GM23338 (cell line): ENCODE data around the gene TLR5. TPM values are rescaled to one million over a fixed set of nuclear protein-coding genes. Genes with fewer than 3 reads are reported as not detected.

Source experiments
- ATAC-seq: fragments of 200-7000 bp; cut with Tn5 transposase; 3 replicates; pipeline ENCODE4 v1.9.1; 2020
- DNase-seq: peaks from one replicate; pipeline ENCODE4 v3.0.0-alpha.2; 2015; ENCODE audit warnings: low spot score
- H2AFZ ChIP-seq: fragments of 200-600 bp; sonication (generic); 2 replicates; pipeline ENCODE4 v1.8.0; 2016; ENCODE audit warnings: antibody characterized with exemption, mild to moderate bottlenecking, moderate library complexity
- H3F3A ChIP-seq: fragments of 200-600 bp; sonication (generic); replicated peaks from 2 replicates; pipeline ENCODE4 v1.8.0; 2017; ENCODE audit warnings: antibody characterized with exemption, mixed run types, low read depth
- H3K27ac ChIP-seq: fragments of 200-600 bp; sonication (generic); 2 replicates; pipeline ENCODE4 v1.6.1; 2016; ENCODE audit warnings: low read depth
- H3K27me3 ChIP-seq: fragments of 200-600 bp; sonication (generic); 2 replicates; pipeline ENCODE4 v1.8.0; 2016; ENCODE audit warnings: mild to moderate bottlenecking, mixed run types, moderate library complexity; ENCODE audit not compliant: insufficient read depth
- H3K36me3 ChIP-seq: fragments of 200-600 bp; sonication (generic); 2 replicates; pipeline ENCODE4 v1.8.0; 2016; ENCODE audit warnings: mild to moderate bottlenecking; ENCODE audit not compliant: insufficient read depth
- H3K4me1 ChIP-seq: fragments of 200-600 bp; sonication (generic); 2 replicates; pipeline ENCODE4 v1.8.0; 2016; ENCODE audit warnings: mild to moderate bottlenecking, moderate library complexity; ENCODE audit not compliant: insufficient read depth
- H3K4me2 ChIP-seq: fragments of 200-600 bp; sonication (generic); 2 replicates; pipeline ENCODE4 v1.7.1; 2017; ENCODE audit warnings: mixed run types
- H3K4me3 ChIP-seq: fragments of 200-600 bp; sonication (generic); 2 replicates; pipeline ENCODE4 v1.6.1; 2016; ENCODE audit warnings: mixed run types
- H3K79me2 ChIP-seq: fragments of 200-600 bp; sonication (generic); replicated peaks from 2 replicates; pipeline ENCODE4 v1.8.0; 2017; ENCODE audit warnings: mild to moderate bottlenecking; ENCODE audit not compliant: insufficient read depth
- H3K9me2 ChIP-seq: fragments of 200-600 bp; sonication (generic); 2 replicates; pipeline ENCODE4 v1.8.0; 2017; ENCODE audit not compliant: insufficient read depth
- H4K20me1 ChIP-seq: fragments of 200-600 bp; sonication (generic); replicated peaks from 2 replicates; pipeline ENCODE4 v1.8.0; 2017; ENCODE audit warnings: mild to moderate bottlenecking; ENCODE audit not compliant: insufficient read depth
- H3K27ac Mint-ChIP-seq: 2 replicates; pipeline ENCODE4 v1.8.0; 2020; ENCODE audit warnings: inconsistent platforms, mild to moderate bottlenecking, moderate library complexity, mixed read lengths
- H3K27me3 Mint-ChIP-seq: 3 replicates; pipeline ENCODE4 v1.8.0; 2022; ENCODE audit warnings: low read depth, mild to moderate bottlenecking, moderate library complexity, mixed read lengths, inconsistent platforms; ENCODE audit not compliant: insufficient read depth, poor library complexity
- H3K36me3 Mint-ChIP-seq: 3 replicates; pipeline ENCODE4 v1.8.0; 2021; ENCODE audit warnings: low read depth, mild to moderate bottlenecking, inconsistent platforms, moderate library complexity, mixed read lengths
- H3K4me1 Mint-ChIP-seq: 3 replicates; pipeline ENCODE4 v1.8.0; 2020; ENCODE audit warnings: mild to moderate bottlenecking, inconsistent platforms, mixed read lengths
- H3K4me3 Mint-ChIP-seq: 3 replicates; pipeline ENCODE4 v1.8.0; 2021; ENCODE audit warnings: moderate library complexity, mild to moderate bottlenecking, inconsistent platforms, mixed read lengths
- H3K9me3 Mint-ChIP-seq: 3 replicates; pipeline ENCODE4 v1.8.0; 2020; ENCODE audit warnings: moderate library complexity, mild to moderate bottlenecking, inconsistent platforms, mixed read lengths
- CREB1 ChIP-seq: fragments of 250-450 bp; sonication (Bioruptor Pico); IDR thresholded peaks from 2 replicates; pipeline ENCODE4 v1.5.0; 2020; ENCODE audit warnings: low read depth, mild to moderate bottlenecking, moderate library complexity
- EZH2 ChIP-seq: fragments of 200-600 bp; sonication (generic); IDR thresholded peaks from one replicate; pipeline ENCODE4 v1.8.0; 2017; ENCODE audit warnings: antibody characterized with exemption, mild to moderate bottlenecking, low read depth; ENCODE audit not compliant: unreplicated experiment
- REST ChIP-seq: IDR thresholded peaks from one replicate; pipeline ENCODE4 v1.6.1; 2018; ENCODE audit warnings: antibody characterized with exemption; ENCODE audit not compliant: unreplicated experiment
- STAT1 ChIP-seq: IDR thresholded peaks from one replicate; pipeline ENCODE4 v1.6.1; 2016; ENCODE audit warnings: antibody characterized with exemption; ENCODE audit not compliant: unreplicated experiment
- polyA plus RNA-seq: library from polyadenylated mRNA; unstranded; fragments of >200 nt; fragmentation: Nextera tagmentation; extraction: Ambion mirVana; gene quantifications from 2 replicates; pipeline ENCODE4 v1.2.1, GENCODE V29; 2016
- total RNA-seq: library from RNA; depleted of rRNA; stranded (reverse); fragments of >200 nt; shearing (Covaris generic); gene quantifications from 2 replicates; pipeline ENCODE4 v1.2.3, GENCODE V29; 2014
- TF ChIP-seq, protein P1 (sequence below), 2 experiments: fragments of 200-600 bp in 1 of 2; sonication (generic) in 1 of 2; conservative IDR thresholded peaks; 2 replicates each; pipeline versions ENCODE4 v1.5.1 to v1.6.1; 2016 to 2017; ENCODE audit warnings: antibody characterized with exemption in 2 of 2, low read depth in 2 of 2, mild to moderate bottlenecking in 2 of 2, moderate library complexity in 1 of 2

Gene TLR5
- total and polyA plus RNA-seq, 2 experiments from 2014 or later = 0.10 to 0.39 TPM

DNA sequence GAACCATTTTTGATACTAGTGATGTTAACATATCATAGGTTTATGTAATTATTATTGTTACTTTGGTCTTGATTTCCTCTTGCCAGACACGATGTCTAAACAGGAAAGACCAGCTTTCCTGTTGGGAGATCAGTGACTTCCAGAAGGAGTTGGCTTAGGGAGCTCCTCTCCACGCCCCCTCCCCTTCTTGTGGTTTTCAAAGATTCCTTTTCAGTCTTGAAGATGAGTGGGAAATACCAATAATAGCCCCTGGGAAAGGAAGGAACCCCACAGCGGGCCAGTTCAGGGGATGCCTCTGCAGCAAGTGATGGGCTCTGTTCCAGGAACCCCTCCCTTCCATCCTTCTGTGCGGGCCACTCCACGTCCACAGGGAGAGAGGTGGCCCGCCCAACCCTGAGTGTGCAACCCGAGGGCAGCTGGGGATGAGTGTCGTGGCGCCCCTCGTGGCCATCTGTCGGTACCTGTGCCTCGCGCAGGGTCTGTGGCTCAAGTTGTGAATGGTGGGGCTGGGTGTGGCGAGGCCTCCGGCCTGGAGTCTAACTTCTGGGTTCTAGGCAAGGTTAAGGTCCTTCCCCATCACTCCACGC lies 65.7 kb downstream of the TLR5 start:
- Mint-ChIP-seq H3K27me3 (peaks cover 19% of the 10 kb centered on the region), H3K36me3 (no peaks in the 10 kb centered on the region), H3K4me3 (no peak overlapping the region), H3K4me1 (peaks cover 46% of the 10 kb centered on the region), H3K27ac (no peak overlapping the region), H3K9me3 (no peaks in the 10 kb centered on the region)
- no peaks in the 10 kb centered on the region for H3K27me3 ChIP-seq
- ATAC-seq = peak; percentile 19
- H3K4me2 ChIP-seq = no peak overlapping the region
- H3K4me3 ChIP-seq = no peak overlapping the region
- TF ChIP-seq, protein P1, sequence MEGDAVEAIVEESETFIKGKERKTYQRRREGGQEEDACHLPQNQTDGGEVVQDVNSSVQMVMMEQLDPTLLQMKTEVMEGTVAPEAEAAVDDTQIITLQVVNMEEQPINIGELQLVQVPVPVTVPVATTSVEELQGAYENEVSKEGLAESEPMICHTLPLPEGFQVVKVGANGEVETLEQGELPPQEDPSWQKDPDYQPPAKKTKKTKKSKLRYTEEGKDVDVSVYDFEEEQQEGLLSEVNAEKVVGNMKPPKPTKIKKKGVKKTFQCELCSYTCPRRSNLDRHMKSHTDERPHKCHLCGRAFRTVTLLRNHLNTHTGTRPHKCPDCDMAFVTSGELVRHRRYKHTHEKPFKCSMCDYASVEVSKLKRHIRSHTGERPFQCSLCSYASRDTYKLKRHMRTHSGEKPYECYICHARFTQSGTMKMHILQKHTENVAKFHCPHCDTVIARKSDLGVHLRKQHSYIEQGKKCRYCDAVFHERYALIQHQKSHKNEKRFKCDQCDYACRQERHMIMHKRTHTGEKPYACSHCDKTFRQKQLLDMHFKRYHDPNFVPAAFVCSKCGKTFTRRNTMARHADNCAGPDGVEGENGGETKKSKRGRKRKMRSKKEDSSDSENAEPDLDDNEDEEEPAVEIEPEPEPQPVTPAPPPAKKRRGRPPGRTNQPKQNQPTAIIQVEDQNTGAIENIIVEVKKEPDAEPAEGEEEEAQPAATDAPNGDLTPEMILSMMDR (conservative IDR thresholded peaks at IDR 0.05; ENCODE audit: low read depth in 2 of 2) = peak; percentile 46 to 68
- TF ChIP-seq STAT1 = no peak
- no peak overlapping the region for H3K27ac ChIP-seq
- peaks cover 25% of the 10 kb centered on the region for H3K4me1 ChIP-seq
- no peaks in the 10 kb centered on the region for H4K20me1 ChIP-seq
- DNase-seq = peak; percentile 60
- H2AFZ ChIP-seq = no peak overlapping the region
- H3K9me2 ChIP-seq = no peaks in the 10 kb centered on the region
- no peaks in the 10 kb centered on the region for H3K79me2 ChIP-seq
- H3F3A ChIP-seq = no peaks in the 10 kb centered on the region
- no peaks in the 10 kb centered on the region for H3K36me3 ChIP-seq

GRCh38 chr1:223076362-223076761 lies 66.7 kb downstream of the TLR5 start:
- Mint-ChIP-seq H3K4me3 (no peak overlapping the region), H3K27ac (no peak overlapping the region), H3K9me3 (no peaks in the 10 kb centered on the region), H3K36me3 (no peaks in the 10 kb centered on the region), H3K4me1 (peaks cover 43% of the 10 kb centered on the region), H3K27me3 (peaks cover 15% of the 10 kb centered on the region)
- H4K20me1 ChIP-seq = no peaks in the 10 kb centered on the region
- H3K4me3 ChIP-seq = no peak overlapping the region
- DNase-seq (no peak), ATAC-seq (no peak)
- H3K79me2 ChIP-seq = no peaks in the 10 kb centered on the region
- H2AFZ ChIP-seq = no peak overlapping the region
- no peak overlapping the region for H3K27ac ChIP-seq
- H3K4me1 ChIP-seq = peaks cover 25% of the 10 kb centered on the region
- H3K36me3 ChIP-seq = no peaks in the 10 kb centered on the region
- no peak overlapping the region for H3K4me2 ChIP-seq
- no peak for TF ChIP-seq REST
- TF ChIP-seq EZH2 = no peak
- no peak for TF ChIP-seq CREB1 (CRISPR knock-in tag)
- no peaks in the 10 kb centered on the region for H3F3A ChIP-seq
- H3K9me2 ChIP-seq = no peaks in the 10 kb centered on the region
- H3K27me3 ChIP-seq = no peaks in the 10 kb centered on the region
